MG63 (cell line): Measurements from ENCODE around the gene HPRT1. TPM values are rescaled to one million over a fixed set of nuclear protein-coding genes. Genes with fewer than 3 reads are reported as not detected.

Experiments
- DNase-seq: peaks from one replicate; pipeline ENCODE4 v3.0.0-alpha.2; 2020
- H3K27me3 ChIP-seq: fragments of 250-450 bp; sonication (Bioruptor Pico); 2 replicates; pipeline ENCODE4 v1.5.1; 2020; ENCODE audit warnings: mild to moderate bottlenecking, moderate library complexity
- H3K36me3 ChIP-seq: fragments of 250-450 bp; sonication (Bioruptor Pico); 2 replicates; pipeline ENCODE4 v1.5.1; 2020; ENCODE audit warnings: mild to moderate bottlenecking, moderate library complexity
- H3K4me3 ChIP-seq: fragments of 250-450 bp; sonication (Bioruptor Pico); 2 replicates; pipeline ENCODE4 v1.5.1; 2020; ENCODE audit warnings: mild to moderate bottlenecking, moderate library complexity
- H3K9me3 ChIP-seq: fragments of 250-450 bp; sonication (Bioruptor Pico); 2 replicates; pipeline ENCODE4 v1.5.1; 2020; ENCODE audit warnings: mild to moderate bottlenecking, moderate library complexity
- total RNA-seq: library from RNA; depleted of rRNA; stranded (reverse); fragments of >200 nt; shearing (Covaris generic); gene quantifications from 2 replicates; pipeline ENCODE4 v1.2.3, GENCODE V29; 2014; ENCODE audit warnings: low replicate concordance; rRNA removed

The HPRT1 gene, protein sequence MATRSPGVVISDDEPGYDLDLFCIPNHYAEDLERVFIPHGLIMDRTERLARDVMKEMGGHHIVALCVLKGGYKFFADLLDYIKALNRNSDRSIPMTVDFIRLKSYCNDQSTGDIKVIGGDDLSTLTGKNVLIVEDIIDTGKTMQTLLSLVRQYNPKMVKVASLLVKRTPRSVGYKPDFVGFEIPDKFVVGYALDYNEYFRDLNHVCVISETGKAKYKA
- 48.4 and 49.7 TPM in 2 replicates for total RNA-seq

DNA sequence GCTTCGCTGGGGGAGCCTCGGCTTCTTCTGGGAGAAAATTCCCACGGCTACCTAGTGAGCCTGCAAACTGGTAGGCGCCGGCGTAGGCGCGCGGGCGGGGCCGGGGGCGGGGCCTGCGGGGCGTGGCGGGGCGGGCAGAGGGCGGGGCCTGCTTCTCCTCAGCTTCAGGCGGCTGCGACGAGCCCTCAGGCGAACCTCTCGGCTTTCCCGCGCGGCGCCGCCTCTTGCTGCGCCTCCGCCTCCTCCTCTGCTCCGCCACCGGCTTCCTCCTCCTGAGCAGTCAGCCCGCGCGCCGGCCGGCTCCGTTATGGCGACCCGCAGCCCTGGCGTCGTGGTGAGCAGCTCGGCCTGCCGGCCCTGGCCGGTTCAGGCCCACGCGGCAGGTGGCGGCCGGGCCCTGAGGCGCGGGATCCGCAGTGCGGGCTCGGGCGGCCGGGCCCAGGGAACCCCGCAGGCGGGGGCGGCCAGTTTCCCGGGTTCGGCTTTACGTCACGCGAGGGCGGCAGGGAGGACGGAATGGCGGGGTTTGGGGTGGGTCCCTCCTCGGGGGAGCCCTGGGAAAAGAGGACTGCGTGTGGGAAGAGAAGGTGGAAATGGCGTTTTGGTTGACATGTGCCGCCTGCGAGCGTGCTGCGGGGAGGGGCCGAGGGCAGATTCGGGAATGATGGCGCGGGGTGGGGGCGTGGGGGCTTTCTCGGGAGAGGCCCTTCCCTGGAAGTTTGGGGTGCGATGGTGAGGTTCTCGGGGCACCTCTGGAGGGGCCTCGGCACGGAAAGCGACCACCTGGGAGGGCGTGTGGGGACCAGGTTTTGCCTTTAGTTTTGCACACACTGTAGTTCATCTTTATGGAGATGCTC, at the start of gene HPRT1:
Gene HPRT1 (plus strand): TSS at position 161 of the 857 bp plus-strand sequence. CDS start 147 bp downstream, at position 308.
- Histone ChIP-seq H3K36me3 (no peaks in the 10 kb centered on the region; the same call in 1 of the 2 replicates), H3K27me3 (no peaks in the 10 kb centered on the region), H3K9me3 (no peaks in the 10 kb centered on the region), H3K4me3 (peak within 1 kb of the TSS; percentile 59)
- DNase-seq, result peak; percentile 80

DNA sequence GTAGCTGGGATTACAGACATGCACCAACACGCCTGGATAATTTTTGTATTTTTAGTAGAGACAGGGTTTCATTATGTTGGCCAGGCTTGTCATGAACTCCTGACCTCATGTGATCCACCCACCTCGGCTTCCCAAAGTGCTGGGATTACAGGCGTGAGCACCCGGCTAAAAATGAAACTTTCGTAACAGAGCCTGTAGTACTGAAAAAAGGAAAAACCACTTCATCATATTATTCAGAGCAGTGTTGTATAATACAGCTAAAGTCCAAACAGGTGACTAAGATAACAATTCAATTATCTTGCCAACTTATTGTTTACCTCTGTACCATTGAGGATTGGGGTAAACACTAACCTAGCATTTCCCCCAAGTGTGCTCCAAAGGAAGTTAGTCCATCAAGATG, 43.9 kb upstream of the HPRT1 start:
- no peak overlapping the region for H3K4me3 ChIP-seq
- DNase-seq, result no peak
- H3K9me3 ChIP-seq, result no peaks in the 10 kb centered on the region
- peaks cover 13% of the 10 kb centered on the region for H3K36me3 ChIP-seq
- H3K27me3 ChIP-seq, result no peaks in the 10 kb centered on the region

- Histone ChIP-seq H3K36me3 (peaks cover 13% of the 10 kb centered on the region), H3K27me3 (no peaks in the 10 kb centered on the region), H3K4me3 (no peak overlapping the region), H3K9me3 (no peaks in the 10 kb centered on the region)
- DNase-seq, result peak; percentile 17
Measured at GRCh38 chrX:134418317-134419113, 41.5 kb upstream of the HPRT1 start.

DNA sequence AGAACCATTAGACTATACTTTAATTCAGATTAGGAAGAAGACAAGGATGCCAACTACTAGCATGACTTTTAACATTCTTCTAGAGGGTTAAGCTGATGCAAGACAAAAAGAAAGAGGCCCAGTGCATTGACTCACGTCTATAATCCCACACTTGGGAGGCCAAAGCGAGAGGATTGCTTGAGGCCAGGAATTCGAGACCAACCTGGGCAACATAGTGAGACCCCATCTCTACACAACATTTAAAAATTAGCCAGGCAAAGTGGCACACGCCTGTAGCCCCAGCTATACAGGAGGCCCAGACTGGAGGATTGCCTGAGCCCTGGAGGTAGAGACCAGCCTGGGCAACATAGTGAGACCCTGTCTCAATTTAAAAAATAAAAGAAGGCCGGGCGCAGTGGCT, 40.2 kb upstream of the HPRT1 start:
- no peak overlapping the region for H3K4me3 ChIP-seq
- peaks cover 13% of the 10 kb centered on the region for H3K36me3 ChIP-seq
- no peaks in the 10 kb centered on the region for H3K27me3 ChIP-seq
- DNase-seq, result no peak
- H3K9me3 ChIP-seq, result no peaks in the 10 kb centered on the region

GRCh38 chrX:134423606-134424005, 36.4 kb upstream of the HPRT1 start:
- no peak for DNase-seq
- H3K9me3 ChIP-seq, result no peaks in the 10 kb centered on the region
- H3K4me3 ChIP-seq, result no peak overlapping the region
- no peaks in the 10 kb centered on the region; the same call in none of the 2 replicates for H3K36me3 ChIP-seq
- no peaks in the 10 kb centered on the region for H3K27me3 ChIP-seq

- Histone ChIP-seq H3K36me3 (no peaks in the 10 kb centered on the region; the same call in none of the 2 replicates), H3K9me3 (no peaks in the 10 kb centered on the region), H3K4me3 (no peak overlapping the region), H3K27me3 (no peaks in the 10 kb centered on the region)
- DNase-seq, result no peak
Measured at GRCh38 chrX:134426281-134426680, 33.7 kb upstream of the HPRT1 start.

- DNase-seq, result peak; percentile 7
- no peak overlapping the region for H3K4me3 ChIP-seq
- no peaks in the 10 kb centered on the region for H3K27me3 ChIP-seq
- H3K36me3 ChIP-seq, result no peaks in the 10 kb centered on the region; the same call in 1 of the 2 replicates
- no peaks in the 10 kb centered on the region for H3K9me3 ChIP-seq
Measured at GRCh38 chrX:134431894-134432293, 28.1 kb upstream of the HPRT1 start.

GRCh38 chrX:134435894-134436293, 24.1 kb upstream of the HPRT1 start:
- no peak for DNase-seq
- H3K27me3 ChIP-seq, result no peaks in the 10 kb centered on the region
- H3K36me3 ChIP-seq, result no peaks in the 10 kb centered on the region; the same call in 1 of the 2 replicates
- H3K4me3 ChIP-seq, result no peak overlapping the region
- H3K9me3 ChIP-seq, result no peaks in the 10 kb centered on the region

DNA sequence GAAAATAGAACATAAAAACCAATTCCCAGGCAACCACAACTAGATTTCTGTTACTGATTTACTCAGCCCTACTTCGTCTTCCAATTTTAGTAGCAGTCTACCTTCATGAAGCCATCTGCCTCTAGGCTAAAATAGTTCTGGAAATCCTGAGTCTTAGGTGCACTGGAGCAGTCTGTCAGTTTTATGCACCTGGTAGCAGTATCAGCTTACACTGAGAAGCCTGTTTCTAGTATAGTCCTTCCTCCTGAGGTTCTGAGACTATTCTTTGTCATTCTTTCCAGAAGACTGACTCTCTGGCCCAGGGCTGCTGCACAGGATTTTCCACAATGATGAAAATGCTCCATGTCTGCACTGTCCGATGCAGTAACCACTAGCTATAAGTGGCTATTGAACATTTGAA, 16.9 kb upstream of the HPRT1 start:
- DNase-seq, result no peak
- no peaks in the 10 kb centered on the region for H3K9me3 ChIP-seq
- H3K36me3 ChIP-seq, result no peaks in the 10 kb centered on the region
- no peak overlapping the region for H3K4me3 ChIP-seq
- no peaks in the 10 kb centered on the region for H3K27me3 ChIP-seq

DNA sequence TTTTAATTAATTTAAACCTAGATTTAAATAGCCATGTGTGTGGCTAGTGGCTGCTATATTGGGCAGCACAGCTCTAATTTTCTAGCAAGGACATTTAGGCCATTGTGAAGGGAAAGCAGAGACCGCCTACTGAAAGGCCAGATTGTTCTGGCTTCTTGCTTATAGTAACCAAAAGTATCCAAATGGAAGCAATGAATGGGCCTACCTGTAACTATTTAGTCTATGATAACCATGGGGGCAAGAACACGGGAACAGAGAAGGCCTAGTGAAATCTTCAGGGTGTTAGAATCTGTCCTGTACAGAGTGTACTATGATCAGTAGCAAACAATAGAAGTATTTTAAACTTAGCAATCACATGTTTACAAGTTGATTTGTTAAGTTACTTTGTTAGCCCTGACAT, 16.5 kb upstream of the HPRT1 start:
- H3K4me3 ChIP-seq, result no peak overlapping the region
- H3K36me3 ChIP-seq, result no peaks in the 10 kb centered on the region
- no peaks in the 10 kb centered on the region for H3K9me3 ChIP-seq
- DNase-seq, result no peak
- H3K27me3 ChIP-seq, result no peaks in the 10 kb centered on the region

- Histone ChIP-seq H3K9me3 (no peaks in the 10 kb centered on the region), H3K27me3 (no peaks in the 10 kb centered on the region), H3K4me3 (no peak overlapping the region), H3K36me3 (no peaks in the 10 kb centered on the region)
- no peak for DNase-seq
Measured at GRCh38 chrX:134444681-134445080, 15.3 kb upstream of the HPRT1 start.

- no peaks in the 10 kb centered on the region for H3K36me3 ChIP-seq
- H3K9me3 ChIP-seq, result no peaks in the 10 kb centered on the region
- no peaks in the 10 kb centered on the region for H3K27me3 ChIP-seq
Measured at GRCh38 chrX:134452596-134452995, 7.4 kb upstream of the HPRT1 start.

DNA sequence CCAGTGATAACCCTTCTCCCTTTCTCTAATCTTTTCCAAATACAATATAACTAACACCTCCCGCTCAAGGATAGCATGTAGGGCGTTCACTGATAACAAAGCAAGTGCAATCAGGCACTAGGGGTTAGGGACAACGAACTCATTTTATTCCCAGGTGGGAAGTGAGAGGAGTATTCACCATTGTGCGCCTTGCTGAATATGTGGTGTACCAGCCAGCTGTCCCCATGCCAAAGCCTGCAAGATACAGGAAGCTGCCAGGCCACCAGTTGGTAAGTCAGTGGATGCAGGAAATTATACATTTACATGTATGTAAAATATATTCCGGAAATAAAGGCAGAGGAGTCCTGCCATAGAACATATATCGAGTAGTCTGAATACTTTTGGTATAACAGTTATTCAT, 6.3 kb upstream of the HPRT1 start:
- Histone ChIP-seq H3K36me3 (no peaks in the 10 kb centered on the region), H3K27me3 (no peaks in the 10 kb centered on the region), H3K9me3 (no peaks in the 10 kb centered on the region), H3K4me3 (no peak overlapping the region)
- DNase-seq, result no peak

More at GRCh38 chrX:134452596-134452995, 7.4 kb upstream of the HPRT1 start:
- no peak overlapping the region for H3K4me3 ChIP-seq
- DNase-seq, result no peak

GRCh38 chrX:134454506-134454905, 5.5 kb upstream of the HPRT1 start:
- Histone ChIP-seq H3K4me3 (no peak overlapping the region), H3K36me3 (no peaks in the 10 kb centered on the region), H3K9me3 (no peaks in the 10 kb centered on the region), H3K27me3 (no peaks in the 10 kb centered on the region)
- DNase-seq, result no peak

GRCh38 chrX:134457708-134458107, 2.3 kb upstream of the HPRT1 start:
- no peak for DNase-seq
- Histone ChIP-seq H3K36me3 (no peaks in the 10 kb centered on the region; the same call in 1 of the 2 replicates), H3K27me3 (no peaks in the 10 kb centered on the region), H3K4me3 (no peak overlapping the region), H3K9me3 (no peaks in the 10 kb centered on the region)

DNA sequence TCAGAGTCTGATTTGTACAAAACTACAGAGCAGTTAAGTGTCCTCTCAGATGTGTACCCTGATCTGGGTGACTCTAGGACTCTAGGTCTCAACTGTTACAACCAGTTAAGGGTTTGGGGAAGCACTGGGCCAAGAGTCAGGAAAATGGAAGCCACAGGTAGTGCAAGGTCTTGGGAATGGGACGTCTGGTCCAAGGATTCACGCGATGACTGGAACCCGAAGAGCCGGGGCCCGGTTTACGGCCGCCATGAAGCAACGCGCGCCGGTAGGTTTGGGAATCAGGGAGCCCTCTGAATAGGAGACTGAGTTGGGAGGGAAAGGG, 321 bp upstream of the HPRT1 start:
- H3K9me3 ChIP-seq, result no peaks in the 10 kb centered on the region
- H3K36me3 ChIP-seq, result no peaks in the 10 kb centered on the region; the same call in 1 of the 2 replicates
- H3K4me3 ChIP-seq, result peak overlapping the region; percentile 59
- no peak for DNase-seq
- H3K27me3 ChIP-seq, result no peaks in the 10 kb centered on the region

- Histone ChIP-seq H3K4me3 (peak overlapping the region; percentile 59), H3K36me3 (no peaks in the 10 kb centered on the region; the same call in 1 of the 2 replicates), H3K9me3 (no peaks in the 10 kb centered on the region), H3K27me3 (no peaks in the 10 kb centered on the region)
- DNase-seq, result no peak
Measured at GRCh38 chrX:134460862-134461220, 876 bp downstream of the HPRT1 start.
